HAP-1 (cell line): Measurements from ENCODE around the gene CMSS1.

Source experiments
- DNase-seq, 2 experiments: peaks; one replicate each; pipeline ENCODE4 v3.0.0-alpha.2; 2016 to 2020; ENCODE audit warnings: low spot score in 2 of 2
- H3K27me3 ChIP-seq: fragments of 250-450 bp; sonication (Bioruptor Pico); 2 replicates; pipeline ENCODE4 v1.5.1; 2020; ENCODE audit warnings: low read depth, mild to moderate bottlenecking, moderate library complexity
- H3K36me3 ChIP-seq: fragments of 250-450 bp; sonication (Bioruptor Pico); replicated peaks from 2 replicates; pipeline ENCODE4 v1.5.1; 2020; ENCODE audit warnings: mild to moderate bottlenecking
- H3K4me1 ChIP-seq: fragments of 250-450 bp; sonication (Bioruptor Pico); 2 replicates; pipeline ENCODE4 v1.5.1; 2020; ENCODE audit warnings: mild to moderate bottlenecking
- H3K4me3 ChIP-seq: fragments of 250-450 bp; sonication (Bioruptor Pico); 2 replicates; pipeline ENCODE4 v1.5.1; 2020; ENCODE audit warnings: mild to moderate bottlenecking, moderate library complexity
- H3K9me3 ChIP-seq: fragments of 250-450 bp; sonication (Bioruptor Pico); 2 replicates; pipeline ENCODE4 v1.5.1; 2020; ENCODE audit warnings: mild to moderate bottlenecking, moderate library complexity
- in situ Hi-C: fragments of 300-500 bp; cut with MboI; formaldehyde crosslinking; loops from 3 replicates; pipeline ENCODE4 v1.14.3; 2020; ENCODE audit warnings: low sequenced_read_pairs, inconsistent platforms, mixed read lengths

CMSS1 gene

DNA sequence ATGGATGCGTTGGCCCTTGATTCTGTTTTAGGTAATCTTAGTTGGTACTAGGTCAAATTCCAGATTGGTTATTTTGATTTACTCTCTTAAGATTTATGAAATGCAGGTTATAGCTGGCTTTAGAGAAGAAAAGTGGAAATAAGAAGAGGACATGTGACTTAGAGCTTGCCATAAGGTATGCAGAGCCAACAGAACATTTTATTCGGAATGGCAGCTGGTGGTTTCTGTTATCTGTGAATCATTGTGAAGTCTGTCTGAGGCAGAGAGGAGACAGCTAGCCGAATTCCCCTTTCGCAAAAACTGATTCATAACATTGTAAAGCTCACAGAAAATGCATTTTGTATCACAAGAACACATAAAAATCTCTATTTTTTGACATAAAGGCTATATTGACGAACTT is 214.6 kb downstream of the CMSS1 start:
- Histone ChIP-seq H3K4me3 (no peak overlapping the region), H3K27me3 (no peaks in the 10 kb centered on the region), H3K36me3 (no peaks in the 10 kb centered on the region), H3K9me3 (no peaks in the 10 kb centered on the region), H3K4me1 (peaks cover 15% of the 10 kb centered on the region)
- in situ Hi-C loops, result no loop called here
- no peak for DNase-seq

DNA sequence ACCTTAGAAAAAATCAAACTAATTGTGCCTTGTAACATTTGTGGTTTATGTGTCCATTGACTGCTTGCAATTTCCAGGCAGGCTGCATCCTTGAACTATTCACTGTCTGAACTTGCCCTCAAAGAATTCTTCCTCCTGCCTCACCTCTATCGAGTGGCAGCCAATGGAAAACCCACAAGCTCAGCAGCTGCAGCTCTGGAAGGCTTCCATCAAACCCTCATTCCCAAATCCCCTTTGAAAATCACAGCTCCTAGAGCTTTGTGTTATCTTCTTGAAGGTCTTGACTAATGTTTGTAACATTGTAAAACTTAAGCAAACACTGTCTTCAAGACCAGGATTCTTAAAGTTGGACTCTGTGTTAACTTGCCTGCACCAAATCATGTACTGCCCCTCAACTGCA is 215.5 kb downstream of the CMSS1 start:
- no peaks in the 10 kb centered on the region for H3K36me3 ChIP-seq
- H3K9me3 ChIP-seq, result no peaks in the 10 kb centered on the region
- in situ Hi-C loops, result no loop called here
- H3K4me1 ChIP-seq, result peaks cover 15% of the 10 kb centered on the region
- H3K4me3 ChIP-seq, result no peak overlapping the region
- DNase-seq, result no peak
- H3K27me3 ChIP-seq, result no peaks in the 10 kb centered on the region

DNA sequence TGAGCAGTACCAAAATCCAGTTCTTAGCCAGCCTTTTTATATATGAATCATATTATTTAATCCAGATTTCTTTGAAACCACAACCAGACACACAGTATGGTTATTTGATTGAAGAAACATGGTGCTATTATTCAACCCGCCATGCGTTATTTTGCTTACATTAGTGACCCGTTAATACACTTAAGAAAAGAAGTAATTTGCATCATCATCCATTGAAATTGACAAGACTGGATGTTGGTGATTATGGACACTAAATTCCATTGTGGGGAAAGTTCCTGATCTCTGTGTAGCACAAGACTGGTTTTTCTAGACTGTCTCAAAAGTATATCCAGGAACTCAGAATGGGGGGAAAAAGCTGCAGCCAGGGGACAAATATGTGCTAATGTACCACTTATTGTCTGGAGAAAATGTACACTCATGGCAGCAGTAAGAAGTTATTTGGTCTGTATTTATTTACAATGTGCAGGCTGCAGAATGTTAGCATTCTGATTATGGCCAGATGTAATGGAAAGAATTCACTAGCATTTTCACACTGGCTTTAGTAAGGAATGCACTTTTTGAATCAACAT is 216.3 kb downstream of the CMSS1 start:
- H3K4me1 ChIP-seq, result peaks cover 15% of the 10 kb centered on the region
- H3K4me3 ChIP-seq, result no peak overlapping the region
- H3K36me3 ChIP-seq, result no peaks in the 10 kb centered on the region

DNA sequence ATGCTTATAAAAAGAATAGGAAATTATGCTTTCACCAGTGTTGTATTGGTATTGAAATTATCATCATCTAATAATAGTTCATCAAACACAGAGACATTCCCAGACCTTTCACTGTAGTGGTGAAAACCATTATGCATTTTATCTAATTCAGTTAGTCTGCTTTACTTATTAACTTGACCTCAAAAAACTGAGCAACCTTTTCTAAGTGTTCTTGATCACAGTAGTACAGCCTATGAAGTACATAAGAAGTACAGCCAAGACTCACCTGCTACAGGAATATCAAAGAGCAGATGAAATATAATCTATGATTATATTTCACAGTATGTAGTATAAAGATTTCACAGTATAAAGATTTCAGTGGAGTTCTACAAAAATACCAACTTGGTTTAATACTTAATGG is 221.4 kb downstream of the CMSS1 start:
- Histone ChIP-seq H3K4me3 (no peak overlapping the region), H3K9me3 (no peaks in the 10 kb centered on the region), H3K4me1 (peaks cover 36% of the 10 kb centered on the region), H3K27me3 (no peaks in the 10 kb centered on the region), H3K36me3 (no peaks in the 10 kb centered on the region)
- DNase-seq, result no peak
- in situ Hi-C loops, result no loop called here

More for the DNA sequence above, 216.3 kb downstream of the CMSS1 start:
- H3K27me3 ChIP-seq, result no peaks in the 10 kb centered on the region
- H3K9me3 ChIP-seq, result no peaks in the 10 kb centered on the region
- peak; percentile 26 to 74 for DNase-seq
- in situ Hi-C loops, result no loop called here

DNA sequence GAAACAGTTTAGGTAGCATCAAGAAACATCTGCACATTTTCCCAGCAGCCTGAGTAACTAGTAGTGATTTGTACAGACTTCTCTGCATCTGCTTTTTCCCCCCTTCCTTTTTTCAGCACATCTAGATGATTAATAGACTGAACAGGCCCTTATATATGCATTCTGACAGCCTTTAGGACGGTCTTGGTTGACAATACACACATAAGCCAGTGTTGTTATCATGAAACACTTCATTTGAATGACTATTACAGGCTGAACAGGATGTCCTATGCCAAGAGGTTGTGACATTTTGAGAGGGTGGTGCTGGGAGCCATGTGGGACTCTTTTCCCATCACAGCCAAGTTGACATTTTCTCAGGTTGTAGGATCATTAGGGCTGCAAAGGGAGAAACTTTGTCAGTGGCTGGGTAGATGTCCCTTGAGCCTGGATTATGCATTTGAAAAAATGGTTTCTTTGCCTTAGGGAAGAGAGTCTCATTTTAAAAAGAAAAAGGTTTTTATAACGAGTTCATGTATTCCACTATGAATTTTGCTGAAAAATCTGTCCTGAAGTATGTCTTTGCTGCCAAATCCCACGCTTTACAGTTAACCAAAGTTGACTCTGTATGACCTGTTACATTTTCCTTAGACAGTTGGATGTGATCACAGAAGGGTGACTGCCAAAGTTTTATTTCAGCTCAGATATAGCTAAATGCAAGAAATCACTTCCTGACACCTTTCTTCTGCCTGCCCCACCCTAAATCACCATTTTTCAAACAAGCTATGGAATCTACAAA is 223.0 kb downstream of the CMSS1 start:
- DNase-seq, result peak in 1 of 2 experiments; percentile 17
- no peak overlapping the region for H3K4me3 ChIP-seq
- H3K4me1 ChIP-seq, result peaks cover 29% of the 10 kb centered on the region
- no peaks in the 10 kb centered on the region for H3K27me3 ChIP-seq
- in situ Hi-C loops, result no loop called here
- H3K36me3 ChIP-seq, result no peaks in the 10 kb centered on the region
- H3K9me3 ChIP-seq, result no peaks in the 10 kb centered on the region

DNA sequence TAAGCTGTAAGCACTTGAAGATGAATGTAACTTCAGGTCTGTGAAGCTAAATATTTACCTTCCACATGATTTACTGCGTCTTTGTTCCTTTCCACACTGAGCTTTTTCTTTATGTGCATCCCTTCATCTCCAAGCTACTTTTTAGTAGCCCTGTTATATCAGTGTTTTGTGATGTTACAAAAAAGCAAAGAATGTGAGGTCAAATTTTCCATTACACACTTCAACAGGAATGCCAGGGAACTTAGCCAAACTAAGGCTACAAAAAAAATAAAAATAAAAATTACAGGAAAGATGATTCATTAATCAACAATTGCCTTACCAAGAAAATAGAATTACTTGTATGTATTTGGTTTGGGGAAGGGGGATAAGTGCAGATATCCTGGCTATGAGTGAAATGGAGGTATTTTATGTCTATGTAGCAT is 223.7 kb downstream of the CMSS1 start:
- no peak overlapping the region for H3K4me3 ChIP-seq
- in situ Hi-C loops, result no loop called here
- H3K36me3 ChIP-seq, result no peaks in the 10 kb centered on the region
- DNase-seq, result peak in 1 of 2 experiments; percentile 21
- H3K27me3 ChIP-seq, result no peaks in the 10 kb centered on the region
- no peaks in the 10 kb centered on the region for H3K9me3 ChIP-seq
- H3K4me1 ChIP-seq, result peaks cover 29% of the 10 kb centered on the region

DNA sequence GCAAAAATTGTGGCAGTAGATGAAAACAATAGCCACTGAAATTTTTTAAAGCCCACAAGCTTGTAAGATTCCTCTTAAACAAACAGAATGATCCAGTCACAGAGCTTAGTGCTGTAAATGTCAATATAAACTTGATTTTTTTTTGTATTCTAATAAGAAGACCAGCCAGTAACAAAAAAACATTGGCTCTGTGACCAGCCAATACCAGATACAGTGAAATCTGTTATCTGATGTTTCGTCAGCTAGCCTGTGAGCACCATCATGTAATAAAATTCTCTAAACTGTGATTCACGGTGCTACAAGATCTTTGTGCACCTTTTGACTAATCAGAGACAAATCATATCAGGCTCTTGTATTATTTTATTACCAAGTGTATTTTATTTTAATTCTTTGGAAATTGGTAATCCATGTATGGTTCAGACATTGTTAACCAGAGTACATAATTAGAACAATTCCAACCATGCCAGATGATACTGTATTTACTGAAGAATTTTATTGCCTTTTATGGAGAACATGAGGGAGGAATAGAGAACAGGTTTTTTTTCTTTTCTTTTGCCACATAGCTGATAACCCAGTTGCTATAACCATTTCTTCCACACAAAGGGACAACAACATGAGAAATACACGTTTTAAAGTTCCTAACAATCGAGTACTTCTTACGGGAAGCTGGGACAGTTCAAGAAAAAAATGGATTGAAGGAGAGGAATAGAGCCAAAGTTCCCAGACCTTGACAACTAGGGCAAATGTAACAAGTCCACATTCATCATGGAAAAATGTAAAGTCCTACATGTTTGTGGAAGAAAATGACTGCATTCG is 224.7 kb downstream of the CMSS1 start:
- Histone ChIP-seq H3K27me3 (no peaks in the 10 kb centered on the region), H3K36me3 (no peaks in the 10 kb centered on the region), H3K4me3 (no peak overlapping the region), H3K9me3 (no peaks in the 10 kb centered on the region), H3K4me1 (peaks cover 34% of the 10 kb centered on the region)
- peak in 1 of 2 experiments; percentile 32 for DNase-seq
- in situ Hi-C loops, result no loop called here

DNA sequence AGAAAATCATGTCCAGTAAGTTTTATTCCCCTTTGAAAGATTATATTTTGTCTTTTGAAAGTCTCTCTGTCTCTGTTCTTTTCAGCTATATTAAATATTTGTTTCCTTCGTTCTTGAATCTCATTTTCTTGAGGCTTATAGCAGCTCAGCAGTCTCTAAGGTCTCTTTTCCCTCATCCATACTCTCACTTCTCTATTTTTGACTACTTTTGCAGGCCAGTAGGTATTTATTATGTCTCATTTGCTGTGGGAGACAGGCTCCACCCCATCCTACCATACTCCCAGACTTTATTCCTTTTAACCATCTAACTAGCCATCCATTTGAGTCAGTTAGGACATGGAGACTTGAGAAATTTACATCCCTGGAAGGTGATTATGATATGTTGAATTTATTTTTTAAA is 225.6 kb downstream of the CMSS1 start:
- peaks cover 40% of the 10 kb centered on the region for H3K4me1 ChIP-seq
- in situ Hi-C loops, result no loop called here
- no peak overlapping the region for H3K4me3 ChIP-seq
- H3K9me3 ChIP-seq, result no peaks in the 10 kb centered on the region
- DNase-seq, result no peak
- H3K36me3 ChIP-seq, result no peaks in the 10 kb centered on the region
- no peaks in the 10 kb centered on the region for H3K27me3 ChIP-seq

DNA sequence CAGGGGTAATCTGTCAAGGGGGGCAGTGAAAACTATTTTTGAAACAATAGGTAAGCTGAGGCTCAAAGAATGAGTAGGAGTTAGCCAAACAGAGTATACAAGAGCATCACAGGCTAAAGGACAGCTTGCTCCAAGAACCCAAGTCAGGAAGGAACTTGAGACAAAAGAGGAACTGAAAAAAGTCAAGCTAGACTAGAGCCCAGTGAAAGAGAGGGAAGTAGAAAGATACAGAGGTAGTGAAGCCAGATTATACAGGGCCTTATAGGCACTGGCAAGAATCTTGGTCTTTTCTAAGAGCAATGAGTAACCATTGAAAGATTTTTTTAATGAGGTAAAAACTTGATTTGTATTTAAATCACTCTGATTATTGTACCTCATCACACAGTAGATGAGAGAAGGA is 226.7 kb downstream of the CMSS1 start:
- DNase-seq, result no peak
- Histone ChIP-seq H3K9me3 (no peaks in the 10 kb centered on the region), H3K36me3 (no peaks in the 10 kb centered on the region), H3K4me1 (peaks cover 40% of the 10 kb centered on the region), H3K4me3 (no peak overlapping the region), H3K27me3 (no peaks in the 10 kb centered on the region)
- in situ Hi-C loops, result no loop called here

DNA sequence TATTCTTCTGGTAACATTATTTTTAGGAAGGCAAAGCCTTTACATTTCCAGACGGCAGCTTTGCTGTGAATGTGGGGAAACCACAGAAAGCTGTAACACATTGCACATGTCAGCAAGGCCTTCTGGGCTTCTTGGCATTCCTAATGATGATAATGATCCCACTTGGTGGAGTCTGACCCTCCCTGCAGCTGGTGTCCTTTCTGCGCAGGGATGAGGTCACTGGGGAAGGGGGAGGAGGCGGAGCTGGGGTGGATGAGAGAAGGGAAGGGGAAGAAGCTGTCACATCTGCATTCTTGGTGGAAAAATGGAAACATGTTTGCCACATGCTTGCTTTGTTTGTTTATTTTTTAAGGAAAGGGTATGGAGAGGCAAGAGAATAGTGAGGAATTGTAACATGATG is 228.0 kb downstream of the CMSS1 start:
- in situ Hi-C loops, result no loop called here
- H3K36me3 ChIP-seq, result no peaks in the 10 kb centered on the region
- peaks cover 32% of the 10 kb centered on the region for H3K4me1 ChIP-seq
- DNase-seq, result no peak
- H3K4me3 ChIP-seq, result no peak overlapping the region
- no peaks in the 10 kb centered on the region for H3K9me3 ChIP-seq
- H3K27me3 ChIP-seq, result no peaks in the 10 kb centered on the region

DNA sequence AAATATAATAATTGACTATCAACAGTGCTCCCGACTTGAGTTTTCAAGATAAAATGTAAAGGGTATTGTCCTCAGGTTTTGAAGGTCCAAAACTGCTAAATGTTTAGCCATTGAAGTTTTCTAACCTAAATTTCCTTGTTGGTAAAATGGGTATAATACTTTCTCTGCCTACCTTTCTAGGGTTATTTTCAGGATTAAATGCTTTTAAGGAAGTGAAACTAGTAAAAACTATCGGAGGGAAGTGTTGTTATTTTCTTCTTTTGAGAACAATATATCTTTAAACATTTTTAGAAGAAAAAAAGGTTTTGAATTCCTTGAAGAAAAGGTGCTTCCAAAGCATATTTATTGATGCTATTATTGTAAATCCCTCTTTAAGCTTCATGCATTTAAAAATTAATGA is 229.3 kb downstream of the CMSS1 start:
- DNase-seq, result no peak
- Histone ChIP-seq H3K36me3 (no peaks in the 10 kb centered on the region), H3K9me3 (no peaks in the 10 kb centered on the region), H3K27me3 (no peaks in the 10 kb centered on the region), H3K4me1 (peaks cover 19% of the 10 kb centered on the region), H3K4me3 (no peak overlapping the region)
- in situ Hi-C loops, result no loop called here

DNA sequence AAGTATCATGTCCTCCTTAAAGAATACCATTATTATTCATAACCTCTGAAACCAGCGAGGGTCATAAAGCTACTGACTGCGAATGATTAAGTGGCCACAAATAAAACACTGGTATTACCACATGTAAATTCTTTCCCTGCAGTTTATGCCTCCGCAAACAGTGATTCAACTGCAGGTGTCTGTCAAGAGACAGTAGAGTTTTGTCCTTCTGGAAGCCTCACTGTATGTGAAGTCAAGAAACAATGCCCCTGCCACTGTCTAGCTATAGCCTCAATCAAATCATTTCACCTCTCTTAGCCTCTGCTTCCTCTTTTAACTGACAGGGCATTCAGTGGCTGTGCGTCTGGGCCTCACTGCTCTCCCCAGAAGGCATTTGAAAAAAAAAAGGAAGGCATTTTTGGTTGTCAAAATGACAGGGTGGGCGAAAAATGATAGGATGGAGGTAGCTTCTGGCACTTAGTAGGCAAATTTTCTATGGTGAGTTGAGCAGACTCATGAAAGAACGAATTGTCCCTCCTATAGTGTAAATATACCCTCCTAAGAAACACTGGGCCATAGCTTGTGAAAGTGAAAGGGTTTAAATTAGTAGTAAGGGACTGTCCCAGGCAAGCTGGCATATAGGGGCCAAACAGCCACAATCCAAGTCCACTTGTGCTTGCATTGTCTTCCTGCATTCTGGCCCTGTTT is 229.9 kb downstream of the CMSS1 start:
- peak; percentile 58 to 89 for DNase-seq
- Histone ChIP-seq H3K27me3 (no peaks in the 10 kb centered on the region), H3K36me3 (no peaks in the 10 kb centered on the region), H3K9me3 (no peaks in the 10 kb centered on the region), H3K4me3 (no peak overlapping the region), H3K4me1 (peaks cover 13% of the 10 kb centered on the region)
- in situ Hi-C loops, result no loop called here

DNA sequence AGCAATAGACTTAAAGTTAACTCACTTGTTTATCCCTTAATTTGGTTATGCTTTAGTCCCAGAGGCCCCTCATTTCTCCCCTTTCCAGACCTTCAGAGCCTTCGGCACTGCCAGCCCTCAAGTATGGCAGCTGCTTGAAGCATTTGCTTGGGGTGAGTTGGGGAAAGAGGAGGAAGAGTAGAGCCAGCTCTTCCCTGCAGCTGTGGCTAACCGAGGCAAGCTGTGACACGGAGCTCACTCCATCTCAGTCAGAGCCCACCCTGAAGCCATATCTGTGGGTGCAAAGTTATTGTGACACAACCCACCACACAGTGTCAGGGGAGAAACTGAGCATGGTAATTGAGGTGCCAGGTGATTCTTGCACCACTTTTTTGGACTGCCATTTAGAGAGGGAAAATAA is 230.6 kb downstream of the CMSS1 start:
- no peaks in the 10 kb centered on the region for H3K27me3 ChIP-seq
- H3K36me3 ChIP-seq, result no peaks in the 10 kb centered on the region
- peaks cover 11% of the 10 kb centered on the region for H3K4me1 ChIP-seq
- no peak overlapping the region for H3K4me3 ChIP-seq
- H3K9me3 ChIP-seq, result no peaks in the 10 kb centered on the region
- in situ Hi-C loops, result no loop called here
- no peak for DNase-seq
